Astrocyte of the hippocampus (primary cell): ENCODE data around the gene NHLH1.

Experiments used
- DNase-seq: peaks from one replicate; pipeline ENCODE4 v3.0.0; 2011; ENCODE audit warnings: low read depth, low spot score

NHLH1 gene

GRCh38 chr1:160366731-160367515 is at the start of gene NHLH1:
TSS of gene NHLH1 (plus strand) at chr1:160367071. CDS start at chr1:160370732, 3,661 bp downstream.
- no peak for DNase-seq

- no peak for DNase-seq
Observed at GRCh38 chr1:160322831-160323230, 44.0 kb upstream of the NHLH1 start.

- DNase-seq = no peak
Observed at GRCh38 chr1:160325252-160325651, 41.6 kb upstream of the NHLH1 start.

GRCh38 chr1:160326418-160326817 is 40.5 kb upstream of the NHLH1 start:
- no peak for DNase-seq

- peak; percentile 9 for DNase-seq
Observed at GRCh38 chr1:160328184-160328583, 38.7 kb upstream of the NHLH1 start.

GRCh38 chr1:160330119-160330518 is 36.8 kb upstream of the NHLH1 start:
- no peak for DNase-seq

- DNase-seq = no peak
Observed at GRCh38 chr1:160332516-160332915, 34.4 kb upstream of the NHLH1 start.

- DNase-seq = no peak
Observed at GRCh38 chr1:160338580-160338979, 28.3 kb upstream of the NHLH1 start.

- DNase-seq = no peak
Observed at GRCh38 chr1:160340146-160340545, 26.7 kb upstream of the NHLH1 start.

GRCh38 chr1:160340866-160341265 is 26.0 kb upstream of the NHLH1 start:
- DNase-seq = no peak

GRCh38 chr1:160342526-160342925 is 24.3 kb upstream of the NHLH1 start:
- DNase-seq = no peak

- peak; percentile 98 for DNase-seq
Observed at GRCh38 chr1:160342953-160343869, 23.7 kb upstream of the NHLH1 start, which contains the start of the genes COPA and NCSTN. TSS of gene COPA (minus strand) at chr1:160343250. CDS start at chr1:160343170, 80 bp downstream. TSS of gene NCSTN (plus strand) at chr1:160343383. CDS start at chr1:160343397, 14 bp downstream.

GRCh38 chr1:160344241-160344640 is 22.6 kb upstream of the NHLH1 start:
- DNase-seq = no peak

GRCh38 chr1:160344936-160345335 is 21.9 kb upstream of the NHLH1 start:
- no peak for DNase-seq

GRCh38 chr1:160346463-160346862 is 20.4 kb upstream of the NHLH1 start:
- no peak for DNase-seq

GRCh38 chr1:160346958-160347357 is 19.9 kb upstream of the NHLH1 start:
- no peak for DNase-seq

GRCh38 chr1:160351629-160352028 is 15.2 kb upstream of the NHLH1 start:
- DNase-seq = no peak

- DNase-seq = no peak
Observed at GRCh38 chr1:160352555-160352954, 14.3 kb upstream of the NHLH1 start.

GRCh38 chr1:160353223-160353622 is 13.6 kb upstream of the NHLH1 start:
- DNase-seq = peak; percentile 13

- peak; percentile 47 for DNase-seq
Observed at GRCh38 chr1:160354388-160354985, 12.4 kb upstream of the NHLH1 start.

- DNase-seq = no peak
Observed at GRCh38 chr1:160357286-160358002, 9.4 kb upstream of the NHLH1 start.
